Right renal pelvis (tissue), 4 donors: Measurements from ENCODE around the gene HSD11B1. TPM values are rescaled to one million over a fixed set of nuclear protein-coding genes. Genes with fewer than 3 reads are reported as not detected.

Source experiments
- DNase-seq, 4 donors: peaks; one replicate each; pipeline ENCODE4 v3.0.0-alpha.2; 2013; ENCODE audit warnings: low read depth in 4 of 4, low spot score in 3 of 4, missing footprints in 1 of 4
- polyA plus RNA-seq, 4 donors: library from polyadenylated mRNA; unstranded; fragments of 120-200 nt; gene quantifications; one replicate each; pipeline ENCODE4 v1.2.1, GENCODE V29; 2013; ENCODE audit not compliant: insufficient read length in 4 of 4

HSD11B1 gene
- under 1 TPM; 0.27 to 0.46 (median 0.34) TPM for polyA plus RNA-seq

DNA sequence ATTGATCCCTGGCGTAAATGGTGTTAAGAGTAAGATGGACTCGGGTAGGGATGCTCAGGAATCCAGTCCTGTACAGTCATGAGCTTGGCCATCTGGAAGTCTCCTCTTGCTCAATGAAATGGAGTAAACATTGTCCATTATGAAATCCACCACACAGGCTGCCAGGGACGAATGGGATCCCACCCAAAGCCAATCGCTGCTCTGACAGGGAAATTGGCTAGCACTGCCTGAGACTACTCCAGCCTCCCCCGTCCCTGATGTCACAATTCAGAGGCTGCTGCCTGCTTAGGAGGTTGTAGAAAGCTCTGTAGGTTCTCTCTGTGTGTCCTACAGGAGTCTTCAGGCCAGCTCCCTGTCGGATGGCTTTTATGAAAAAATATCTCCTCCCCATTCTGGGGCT is at the start of gene HSD11B1:
Gene HSD11B1 (plus strand): TSS at position 263 of the 400 bp plus-strand sequence. CDS start 97 bp downstream, at position 360.
- DNase-seq = no peak

DNA sequence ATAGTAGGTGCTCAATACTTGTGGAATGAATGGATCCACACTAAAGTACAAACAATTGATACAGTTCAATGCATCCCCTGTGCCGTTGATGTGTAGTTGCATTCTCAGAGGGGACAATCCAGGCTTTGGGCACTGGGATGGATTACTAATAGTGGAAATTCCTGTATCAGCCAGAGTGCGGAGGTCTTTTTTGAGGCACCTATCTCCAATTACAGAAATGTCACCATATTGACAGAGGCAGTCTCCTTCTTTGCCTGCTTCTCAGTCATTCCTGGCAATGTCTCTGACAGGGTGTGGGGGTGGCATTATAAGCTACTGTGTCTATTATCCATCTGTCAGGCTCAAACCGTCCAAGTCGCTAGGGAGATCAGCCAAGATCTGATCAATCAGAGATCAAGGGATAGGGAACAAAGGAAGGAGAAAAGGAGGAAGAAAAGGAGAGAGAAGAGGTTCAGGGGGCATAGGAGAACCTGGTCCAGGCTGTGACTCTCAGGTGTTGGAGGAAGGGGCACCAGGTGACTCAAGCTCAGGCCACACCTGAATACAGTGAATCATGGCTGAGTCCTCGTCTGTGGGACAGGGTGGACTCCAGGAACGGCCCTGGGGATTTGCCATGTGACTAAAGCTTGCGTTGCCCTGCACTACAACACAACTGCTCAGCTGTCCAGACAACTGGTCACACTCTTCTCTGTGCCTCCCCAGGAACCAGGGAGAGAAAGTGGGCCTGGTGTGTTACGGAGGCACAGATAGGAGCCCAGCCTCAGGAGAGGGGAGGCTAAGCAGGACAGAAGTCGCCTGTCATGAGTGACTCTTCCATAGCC is 49.0 kb upstream of the HSD11B1 start:
- no peak for DNase-seq

DNA sequence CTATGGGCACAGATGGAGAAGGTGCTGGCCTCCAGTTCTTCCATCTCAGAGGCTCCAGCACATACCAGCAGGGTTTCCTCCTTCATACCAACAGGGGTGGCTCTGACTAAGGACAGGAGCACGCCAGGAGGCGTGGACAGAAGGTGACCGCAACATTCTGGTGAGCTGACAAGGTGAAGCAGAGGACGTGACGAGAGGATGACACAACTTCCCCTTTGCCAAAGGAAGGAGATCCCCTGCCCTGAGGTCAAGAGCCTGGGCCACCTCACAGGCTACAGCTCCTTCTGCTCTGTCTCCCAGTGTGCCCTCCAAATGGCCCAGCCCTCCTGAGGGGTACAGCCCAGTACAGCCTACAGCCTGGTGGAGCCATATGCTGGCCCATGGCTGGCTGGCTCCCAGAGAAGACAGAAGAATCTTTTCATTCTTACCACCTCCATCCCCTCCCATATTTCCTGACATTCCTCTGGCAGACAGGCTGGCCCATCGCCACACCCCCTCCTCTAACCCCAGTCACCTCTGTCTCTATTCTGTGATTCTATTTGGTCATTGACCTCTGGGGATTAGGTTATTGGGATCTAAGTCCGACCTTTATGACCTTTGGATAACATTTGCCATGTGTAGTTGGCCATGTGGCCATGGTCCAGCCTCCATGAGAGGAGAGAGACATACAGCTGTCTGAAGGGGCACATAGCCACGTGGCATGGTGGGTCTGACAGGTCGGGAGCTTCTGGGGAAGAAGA is 47.3 kb upstream of the HSD11B1 start:
- no peak for DNase-seq

DNA sequence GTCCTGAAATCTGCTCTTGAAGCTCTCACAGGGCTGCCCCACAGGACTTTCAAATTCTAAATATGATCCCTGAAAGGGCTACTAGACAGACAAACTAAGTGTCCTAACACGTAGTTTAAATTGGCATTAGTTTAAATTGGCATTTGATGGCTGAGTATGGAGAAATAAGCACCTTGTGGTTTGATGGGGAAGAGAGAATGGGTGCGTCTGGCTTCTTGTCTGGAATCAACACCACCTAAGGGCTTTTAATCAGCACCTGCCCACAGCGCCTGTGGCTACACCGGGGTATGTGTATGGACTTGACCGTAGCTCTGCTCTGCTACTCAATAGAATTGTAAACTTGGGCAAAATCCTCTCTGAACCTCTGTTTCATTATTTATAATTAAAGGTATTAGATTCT is 46.7 kb upstream of the HSD11B1 start:
- DNase-seq = no peak

DNA sequence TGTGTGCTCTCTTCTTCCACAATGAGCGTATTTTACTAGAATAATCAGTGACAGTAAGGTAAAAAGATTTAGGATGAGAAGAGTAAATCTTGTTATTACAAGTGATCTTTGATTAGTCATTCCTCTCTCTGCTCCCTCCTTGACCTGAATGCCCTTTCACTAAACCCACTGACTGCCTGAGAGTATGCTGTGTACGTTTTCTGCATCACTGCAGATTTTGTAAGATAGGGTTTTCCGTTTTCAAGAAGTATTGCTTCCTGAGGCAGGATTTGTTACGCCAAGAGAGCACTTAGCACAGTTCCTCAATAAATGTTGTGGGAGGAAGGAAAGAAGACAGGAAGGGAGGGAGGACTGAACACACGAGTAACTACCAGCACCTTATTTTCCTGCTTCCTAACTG is 44.7 kb upstream of the HSD11B1 start:
- no peak for DNase-seq

DNA sequence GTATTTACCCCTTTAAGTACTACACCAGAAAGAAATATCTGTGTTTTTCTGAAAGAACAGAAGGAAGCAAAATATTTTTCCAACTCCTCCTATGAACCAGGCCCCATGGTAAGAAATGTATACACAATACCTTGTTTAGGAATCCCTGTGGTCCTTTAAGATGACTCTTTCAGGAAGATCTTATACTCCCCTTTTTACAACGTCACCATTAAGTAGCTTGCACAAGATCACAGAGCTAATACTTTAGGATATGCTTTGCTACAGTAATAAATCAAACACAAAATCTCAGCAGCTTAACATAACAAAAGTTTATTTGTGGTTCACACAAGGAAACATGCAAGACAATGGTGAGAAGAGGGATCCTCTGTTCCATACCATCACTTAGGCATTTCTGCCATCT is 43.6 kb upstream of the HSD11B1 start:
- DNase-seq = no peak

DNA sequence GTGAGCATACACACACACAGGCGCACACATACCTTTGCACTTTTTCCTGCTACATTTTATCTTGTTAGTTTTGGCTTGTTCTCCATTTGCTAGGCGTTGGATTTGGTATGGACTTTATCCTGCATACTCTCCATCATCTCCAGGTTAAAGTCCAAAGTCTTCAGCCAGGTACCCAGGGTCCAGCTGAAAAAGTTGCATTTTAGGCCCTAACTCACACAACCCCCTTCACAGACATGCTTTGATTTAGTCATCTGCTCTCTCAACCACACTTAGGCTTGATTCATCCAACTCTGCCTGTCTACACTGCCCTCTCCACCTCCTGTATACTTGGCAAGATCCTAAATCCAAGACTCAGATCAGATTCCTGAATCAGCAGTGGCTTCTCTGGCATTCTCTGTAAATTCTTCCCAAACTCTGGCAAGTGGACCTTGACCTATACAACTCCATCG is 41.7 kb upstream of the HSD11B1 start:
- DNase-seq = no peak

DNA sequence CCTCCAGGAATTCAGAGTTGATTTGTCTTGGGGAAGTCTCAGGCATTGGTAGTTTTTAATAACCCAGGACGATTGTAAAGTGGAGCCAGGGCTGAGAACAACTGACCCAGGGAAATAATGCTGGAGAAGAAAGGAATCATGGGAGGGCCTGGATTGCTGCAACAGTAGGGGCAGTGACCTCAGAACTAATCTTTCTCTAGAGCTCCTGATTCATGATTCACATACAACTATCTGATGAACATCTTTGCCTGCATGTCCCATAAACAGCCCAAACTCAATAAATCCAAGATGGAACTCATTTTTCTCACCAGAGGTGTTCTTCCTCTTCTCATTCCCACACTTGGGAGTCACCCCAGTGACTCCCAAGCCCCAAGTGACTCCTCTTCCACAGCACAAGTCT is 37.5 kb upstream of the HSD11B1 start:
- DNase-seq = no peak

- no peak for DNase-seq
These were observed 36.9 kb upstream of the HSD11B1 start for GRCh38 chr1:209667708-209668107.

DNA sequence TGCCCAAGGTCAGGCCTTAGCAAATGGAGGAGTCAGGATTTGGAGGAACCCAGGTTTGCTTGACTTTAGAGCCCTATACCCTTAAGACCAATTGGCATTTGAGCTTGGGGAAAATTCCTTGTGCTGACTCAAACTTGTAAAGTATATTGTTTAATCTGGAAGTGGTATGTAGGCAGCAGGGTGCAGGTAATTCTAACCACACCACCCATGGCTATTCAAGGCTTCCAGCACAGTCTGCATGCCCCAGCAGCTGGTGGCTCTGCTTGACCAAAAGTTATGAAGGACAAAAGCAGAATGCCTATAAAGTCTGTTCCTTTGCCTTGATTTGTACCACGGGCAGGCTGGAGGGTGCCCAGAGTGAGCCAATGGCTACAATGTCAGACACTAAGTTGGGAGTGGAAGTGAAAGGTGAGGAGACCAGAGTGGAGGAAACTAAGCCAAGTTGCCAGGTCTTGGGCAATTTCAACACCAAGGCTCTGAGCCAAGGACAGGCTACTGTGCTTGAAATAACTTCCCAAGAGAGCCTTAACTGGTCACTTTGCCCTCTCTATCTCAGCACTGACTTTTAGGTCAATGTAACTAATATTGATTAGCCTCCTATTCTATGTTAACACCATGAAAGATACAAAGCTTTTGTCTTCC is 34.1 kb upstream of the HSD11B1 start:
- no peak for DNase-seq

- DNase-seq = no peak
These were observed 31.7 kb upstream of the HSD11B1 start for GRCh38 chr1:209672705-209673630.

- DNase-seq = no peak
These were observed 30.8 kb upstream of the HSD11B1 start for GRCh38 chr1:209673631-209674417.

DNA sequence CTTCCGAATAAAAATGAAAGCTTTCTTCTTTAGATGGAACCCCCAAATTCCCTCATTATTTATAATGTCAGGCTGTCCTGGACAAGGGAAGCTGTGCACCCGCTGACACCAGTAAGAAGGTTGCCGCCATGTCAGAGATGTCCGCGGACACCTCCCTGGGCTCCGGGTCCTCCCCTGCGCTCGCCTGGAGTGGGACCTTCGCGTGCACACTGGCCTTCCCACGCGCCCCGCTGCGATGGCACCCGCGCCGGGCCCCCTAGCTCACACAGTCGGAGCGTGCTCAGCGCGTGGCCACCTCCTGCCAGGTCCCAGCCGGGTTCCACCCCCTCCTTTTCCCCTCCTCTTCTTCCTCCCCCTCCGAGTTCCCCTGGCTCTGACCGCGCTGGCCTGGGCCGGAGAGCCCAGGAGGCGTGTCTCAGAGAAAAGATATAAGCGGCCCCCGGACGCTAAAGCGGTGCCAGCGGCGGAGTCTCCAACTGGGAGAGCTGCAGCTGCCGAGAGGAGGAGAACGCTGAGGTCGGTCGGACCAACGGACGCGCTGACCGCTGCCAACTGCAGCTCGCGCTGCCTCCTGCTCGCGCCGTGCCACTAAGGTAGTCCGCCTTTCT is 29.6 kb upstream of the HSD11B1 start, which contains the start of gene G0S2:
Gene G0S2 (plus strand): TSS at position 456 of the 608 bp plus-strand sequence. CDS start 273 bp downstream, outside the sequence.
- DNase-seq = peak; percentile 12 to 55 (median 30)

DNA sequence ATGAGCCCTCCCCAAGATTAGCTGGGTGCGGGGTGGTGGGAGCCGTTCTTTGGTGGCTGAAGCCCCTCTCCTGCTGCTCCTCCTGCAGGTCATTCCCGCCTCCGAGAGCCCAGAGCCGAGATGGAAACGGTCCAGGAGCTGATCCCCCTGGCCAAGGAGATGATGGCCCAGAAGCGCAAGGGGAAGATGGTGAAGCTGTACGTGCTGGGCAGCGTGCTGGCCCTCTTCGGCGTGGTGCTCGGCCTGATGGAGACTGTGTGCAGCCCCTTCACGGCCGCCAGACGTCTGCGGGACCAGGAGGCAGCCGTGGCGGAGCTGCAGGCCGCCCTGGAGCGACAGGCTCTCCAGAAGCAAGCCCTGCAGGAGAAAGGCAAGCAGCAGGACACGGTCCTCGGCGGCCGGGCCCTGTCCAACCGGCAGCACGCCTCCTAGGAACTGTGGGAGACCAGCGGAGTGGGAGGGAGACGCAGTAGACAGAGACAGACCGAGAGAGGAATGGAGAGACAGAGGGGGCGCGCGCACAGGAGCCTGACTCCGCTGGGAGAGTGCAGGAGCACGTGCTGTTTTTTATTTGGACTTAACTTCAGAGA is 29.0 kb upstream of the HSD11B1 start:
- peak in 3 of 4 donors; percentile 18 to 43 (median 32) for DNase-seq

DNA sequence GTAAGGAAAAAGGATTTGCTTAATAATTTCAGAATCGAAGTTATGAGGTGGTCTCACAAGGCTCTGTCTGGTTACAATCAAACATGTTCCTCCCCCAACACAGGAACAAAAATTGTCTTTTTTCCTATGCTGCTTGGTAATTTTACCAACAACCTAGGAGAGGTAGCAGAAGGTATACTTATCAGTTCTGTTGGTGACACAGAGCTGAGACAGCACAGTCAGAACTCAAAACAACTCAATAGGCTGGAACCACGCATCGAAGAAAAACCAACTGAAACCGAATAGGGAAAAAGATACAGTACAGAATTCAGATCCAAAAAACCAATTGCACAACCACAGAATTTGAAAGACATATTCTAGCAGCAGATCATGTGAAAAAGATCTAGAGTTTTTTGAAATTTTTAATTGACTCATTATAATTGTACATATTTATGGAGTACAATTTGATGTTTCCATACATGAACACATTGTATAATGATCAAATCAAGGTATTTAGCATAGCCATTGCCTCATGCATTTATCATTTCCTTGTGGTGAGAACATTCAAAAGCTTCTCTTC is 25.6 kb upstream of the HSD11B1 start:
- DNase-seq = no peak

DNA sequence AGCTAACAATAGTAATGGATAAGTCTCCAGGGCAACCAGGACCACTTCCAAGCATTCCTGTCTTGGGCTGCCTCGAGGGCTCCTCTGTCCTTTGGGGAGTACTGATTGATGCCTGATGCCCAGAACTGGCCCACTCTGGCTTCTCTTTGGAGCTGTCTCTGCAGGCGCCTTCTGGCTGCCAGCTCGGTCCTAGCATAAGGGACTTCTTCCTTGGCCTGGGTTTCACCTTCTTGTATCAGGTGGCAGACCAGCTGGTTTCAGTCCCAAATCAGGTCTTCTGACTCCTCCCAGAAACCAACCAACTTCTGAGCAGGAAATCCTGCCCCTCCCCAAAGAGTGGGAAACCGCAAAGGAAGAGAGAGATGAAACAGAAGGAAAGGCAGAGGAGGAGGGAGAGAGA is 18.8 kb upstream of the HSD11B1 start:
- no peak for DNase-seq

DNA sequence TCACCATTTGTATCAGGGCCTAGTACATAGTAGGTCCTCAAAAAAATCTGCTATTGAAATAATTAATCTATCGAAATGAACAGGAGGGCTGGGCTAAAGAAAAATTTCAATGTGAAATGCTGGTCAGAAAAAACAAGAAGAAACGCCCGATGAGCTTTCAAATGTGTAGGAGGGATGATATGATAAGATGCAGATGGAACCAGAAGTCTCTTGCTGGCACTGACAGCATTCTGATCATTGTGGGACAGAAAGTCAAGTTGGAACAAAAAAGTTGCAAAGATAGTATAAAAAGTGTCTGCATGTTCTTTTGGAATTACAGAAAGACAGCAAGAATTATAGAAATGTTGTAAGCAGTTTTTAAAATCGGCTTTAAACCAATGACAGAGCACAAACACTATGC is 18.3 kb upstream of the HSD11B1 start:
- no peak for DNase-seq

- no peak for DNase-seq
These were observed 15.9 kb upstream of the HSD11B1 start for GRCh38 chr1:209688746-209689234.
